Right cardiac atrium (tissue), 5 donors: ENCODE data around the gene NPW. TPM values are rescaled to one million over a fixed set of nuclear protein-coding genes. Genes with fewer than 3 reads are reported as not detected.

Source experiments
- ATAC-seq, 2 donors: fragments of 200-7000 bp; cut with Tn5 transposase; one replicate each; pipeline versions ENCODE4 v1.8.0 to v1.9.1; 2020; ENCODE audit warnings: moderate library complexity in 2 of 2, mild to moderate bottlenecking in 1 of 2
- DNase-seq, 3 donors: peaks; one replicate each; pipeline ENCODE4 v3.0.0-alpha.2; 2020
- H3K27ac ChIP-seq: one replicate; pipeline ENCODE4 v1.5.1; 2013; ENCODE audit warnings: mild to moderate bottlenecking, low read length, control low read depth, moderate library complexity
- H3K27me3 ChIP-seq: one replicate; pipeline ENCODE4 v1.6.1; 2013; ENCODE audit not compliant: control insufficient read depth, insufficient read depth
- H3K4me1 ChIP-seq: one replicate; pipeline ENCODE4 v1.6.1; 2013; ENCODE audit warnings: low read length; ENCODE audit not compliant: control insufficient read depth, insufficient read depth
- H3K4me3 ChIP-seq: one replicate; pipeline ENCODE4 v1.5.1; 2013; ENCODE audit warnings: low read length, control low read depth
- H3K9me3 ChIP-seq: one replicate; pipeline ENCODE4 v1.6.1; 2013; ENCODE audit warnings: low read length; ENCODE audit not compliant: control insufficient read depth
- WGBS: extraction: QIAGEN DNeasy Blood & Tissue Kit; methylation state at CpG from one replicate; pipeline ENCODE4 v1.1.7; 2013; 5-methylcytosine and 5-hydroxymethylcytosine counted together
- intact Hi-C, 4 donors: fragments of 100-400 bp; cut with DNase I; formaldehyde crosslinking; loops; one replicate each; pipeline versions ENCODE4 v1.11.0 to v1.14.0; 2022 to 2023
- polyA plus RNA-seq: library from polyadenylated mRNA; stranded (reverse); fragments of 200-250 nt; gene quantifications from one replicate; pipeline ENCODE4 v1.2.3, GENCODE V29; 2013
- total RNA-seq, 4 donors: library from RNA; stranded (reverse); fragmentation: NEBNext Ultra II Directional; extraction: Animal tissue kit (Norgen Biotek cat#: 25700); gene quantifications; one replicate each; pipeline ENCODE4 v1.2.1, GENCODE V29; 2021
- donor health status: healthy with polysubstance abuse.
- donor health status: DM: no; HTN: yes; CAD: no.
- donor health status: DM: no; HTN: no; CAD: no.
- donor health status: DM: no; HTN: yes; CAD: no; lungs with severe emphysema.
- donor health status: DM: yes; HTN: yes; CAD: no.

The NPW gene
- total and polyA plus RNA-seq, 5 donors = not detected

DNA sequence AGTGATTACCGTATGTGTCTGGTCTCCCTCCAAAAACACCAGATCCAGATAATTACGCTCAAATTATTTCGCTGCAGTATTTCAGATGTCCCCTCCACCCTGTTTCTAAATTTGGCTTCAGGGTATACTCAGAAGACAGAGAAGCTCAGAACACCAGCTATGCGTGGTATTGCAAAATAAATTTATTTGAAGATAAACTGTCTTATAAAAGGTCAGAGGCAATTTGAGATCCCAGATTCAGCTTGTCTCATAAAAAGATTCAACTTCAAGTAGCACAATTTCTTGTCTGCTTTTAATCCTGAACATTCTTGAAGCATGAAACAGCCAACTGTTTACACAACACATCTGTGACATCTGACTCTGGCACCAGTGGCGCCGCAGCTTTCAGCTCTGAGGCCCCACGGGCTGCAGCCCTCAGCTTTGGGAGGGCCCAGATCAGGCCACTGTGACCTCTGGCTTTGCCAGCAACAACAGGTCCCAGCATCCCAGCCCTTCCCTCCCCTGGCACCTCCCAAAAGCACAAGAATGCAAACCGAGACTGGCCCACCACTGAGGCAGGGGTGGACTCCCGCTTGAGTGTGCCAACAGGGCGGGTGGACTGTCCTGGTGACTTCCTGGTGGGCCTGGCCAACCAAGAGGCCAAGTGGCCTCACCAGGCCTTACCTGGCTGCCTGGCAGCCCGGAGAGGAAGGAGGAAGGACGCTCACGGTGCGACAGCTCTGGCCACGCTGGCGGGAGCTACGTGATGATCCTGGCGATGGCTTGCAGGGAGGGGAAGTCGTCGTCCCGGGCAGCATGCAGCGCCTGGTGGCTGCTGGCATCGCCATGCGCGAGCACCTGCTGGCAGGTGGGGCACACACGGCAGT, 21.9 kb upstream of the NPW start:
- Histone ChIP-seq H3K27me3 (no peaks in the 10 kb centered on the region), H3K27ac (no peak overlapping the region), H3K9me3 (no peaks in the 10 kb centered on the region), H3K4me3 (no peak overlapping the region), H3K4me1 (peaks cover 2% of the 10 kb centered on the region)
- peak; percentile 51 to 65 (median 56) for DNase-seq
- 80% methylated on average over 26 of the region's 26 CpGs for WGBS
- peak in 1 of 2 donors; percentile 2 for ATAC-seq
- intact Hi-C loops = no loop called here

DNA sequence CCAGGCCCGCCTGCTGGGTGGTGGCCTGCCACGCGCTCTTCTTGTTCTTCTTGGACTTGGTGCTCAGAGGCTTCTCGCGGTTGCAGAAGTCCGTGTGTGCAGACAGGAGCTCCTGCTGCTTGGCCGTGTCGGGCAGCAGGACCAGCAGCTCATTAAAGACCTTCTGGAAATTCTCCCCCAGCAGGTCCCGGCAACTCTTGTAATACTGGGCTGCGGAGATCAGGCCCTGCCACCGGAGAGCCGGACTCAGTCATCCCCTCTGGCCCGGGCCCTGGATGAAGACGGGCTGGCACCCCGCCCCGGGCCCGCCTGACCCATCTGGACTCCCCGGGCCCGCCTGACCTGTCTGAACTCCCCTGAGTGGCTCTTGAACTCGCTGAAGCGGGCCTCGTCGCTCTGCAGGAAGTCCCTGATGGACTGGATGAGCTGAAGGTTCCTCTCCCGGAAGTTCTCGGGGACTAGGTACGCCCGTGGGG, 21.2 kb upstream of the NPW start:
- 93% methylated on average over 27 of the region's 27 CpGs for WGBS
- ATAC-seq (no peak), DNase-seq (peak in 2 of 3 donors; percentile 50 to 52)
- H3K9me3 ChIP-seq = no peaks in the 10 kb centered on the region
- intact Hi-C loops = no loop called here
- H3K27me3 ChIP-seq = no peaks in the 10 kb centered on the region
- peaks cover 2% of the 10 kb centered on the region for H3K4me1 ChIP-seq
- H3K27ac ChIP-seq = no peak overlapping the region
- no peak overlapping the region for H3K4me3 ChIP-seq

DNA sequence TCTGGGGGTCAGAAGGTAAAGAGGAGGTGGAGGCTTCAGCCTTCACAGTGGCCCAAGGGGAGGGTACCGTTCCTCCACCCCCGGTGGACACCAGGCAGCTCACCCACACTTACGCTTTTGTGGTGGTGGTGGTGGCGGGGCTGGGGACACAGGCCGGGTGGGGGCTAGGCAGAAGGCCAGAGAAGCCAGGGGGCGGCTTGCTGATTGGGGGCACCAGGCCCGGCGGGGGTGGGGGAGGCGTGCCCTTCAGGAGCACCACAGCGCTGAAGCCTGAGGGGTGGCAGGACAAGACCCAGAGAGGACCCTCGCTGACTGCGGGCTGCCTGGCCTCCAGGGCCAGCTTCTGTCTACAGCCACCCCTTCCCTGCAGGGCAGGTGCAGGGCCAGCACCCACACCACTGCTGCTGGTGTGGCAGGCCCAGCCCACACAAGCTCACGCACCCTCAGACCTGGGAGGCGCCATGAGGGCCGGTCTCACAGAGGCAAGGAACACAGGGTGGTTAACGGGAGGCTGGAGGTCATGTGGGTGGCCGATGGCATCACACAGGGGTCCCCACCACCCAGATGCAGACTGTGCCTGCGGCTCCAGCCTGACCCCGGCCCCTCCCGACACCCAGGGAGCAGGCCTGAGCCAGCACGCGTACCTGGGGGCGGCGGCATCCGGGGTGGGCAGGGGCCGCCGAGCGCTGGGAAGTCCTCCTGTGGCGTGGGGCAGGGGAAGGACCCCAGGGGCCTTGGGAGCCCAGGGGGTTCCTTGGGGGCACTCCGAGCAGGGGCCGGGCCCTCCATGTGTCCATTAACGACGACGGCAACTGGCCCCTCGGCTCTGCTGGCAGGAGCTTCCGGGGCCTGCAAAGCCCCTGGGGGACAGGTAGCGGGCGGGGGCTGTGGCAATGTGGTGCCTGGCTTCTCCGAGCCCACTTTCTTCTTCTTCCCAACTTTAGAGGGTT, 20.5 kb upstream of the NPW start:
- H3K4me1 ChIP-seq = peaks cover 2% of the 10 kb centered on the region
- no peaks in the 10 kb centered on the region for H3K9me3 ChIP-seq
- no peak overlapping the region for H3K27ac ChIP-seq
- 93% methylated on average over 39 of the region's 39 CpGs for WGBS
- no peaks in the 10 kb centered on the region for H3K27me3 ChIP-seq
- ATAC-seq = no peak
- DNase-seq = peak in 2 of 3 donors; percentile 57 to 62
- intact Hi-C loops = no loop called here
- H3K4me3 ChIP-seq = no peak overlapping the region

DNA sequence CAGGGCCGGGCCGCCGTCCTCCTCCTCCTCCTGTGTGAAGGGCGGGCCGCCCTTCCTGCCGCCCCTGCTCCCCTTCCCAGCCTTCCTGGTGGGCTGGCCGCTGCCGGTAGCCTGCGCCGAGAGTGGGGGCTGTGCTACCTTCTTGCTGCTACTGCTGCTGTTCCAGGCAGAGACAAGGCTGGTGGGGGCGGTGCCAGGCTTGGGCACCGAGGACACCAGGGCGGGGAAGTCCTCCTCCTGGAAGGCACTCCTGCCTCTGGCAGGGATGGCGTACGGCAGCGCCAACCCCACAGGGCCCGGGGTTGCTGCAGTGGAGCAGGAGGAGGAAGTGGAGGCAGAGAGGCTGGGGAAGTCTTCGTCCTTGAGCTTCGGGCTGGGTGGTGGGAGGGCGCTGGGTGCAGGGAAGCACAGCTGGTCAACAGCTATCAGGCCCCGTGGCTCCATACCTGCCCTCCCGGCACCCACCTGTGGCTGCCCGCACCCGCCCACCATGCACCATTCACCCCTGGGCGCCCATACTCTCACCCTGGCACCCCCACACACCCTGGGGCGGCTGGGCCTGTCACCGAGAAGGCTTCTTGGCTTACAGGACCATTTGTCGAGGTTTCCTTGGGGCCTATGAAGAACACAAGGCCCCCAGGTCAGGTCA, 19.6 kb upstream of the NPW start:
- H3K4me1 ChIP-seq = peaks cover 2% of the 10 kb centered on the region
- no peaks in the 10 kb centered on the region for H3K27me3 ChIP-seq
- no peaks in the 10 kb centered on the region for H3K9me3 ChIP-seq
- ATAC-seq (no peak), DNase-seq (peak in 1 of 3 donors; percentile 53)
- intact Hi-C loops = loop anchor here in 1 of 4 donors (5.0 kb wide), 1 partner anchor 152 kb away; no protein-coding TSS in a partner anchor
- H3K27ac ChIP-seq = no peak overlapping the region
- 85% methylated on average over 28 of the region's 28 CpGs for WGBS
- H3K4me3 ChIP-seq = no peak overlapping the region

DNA sequence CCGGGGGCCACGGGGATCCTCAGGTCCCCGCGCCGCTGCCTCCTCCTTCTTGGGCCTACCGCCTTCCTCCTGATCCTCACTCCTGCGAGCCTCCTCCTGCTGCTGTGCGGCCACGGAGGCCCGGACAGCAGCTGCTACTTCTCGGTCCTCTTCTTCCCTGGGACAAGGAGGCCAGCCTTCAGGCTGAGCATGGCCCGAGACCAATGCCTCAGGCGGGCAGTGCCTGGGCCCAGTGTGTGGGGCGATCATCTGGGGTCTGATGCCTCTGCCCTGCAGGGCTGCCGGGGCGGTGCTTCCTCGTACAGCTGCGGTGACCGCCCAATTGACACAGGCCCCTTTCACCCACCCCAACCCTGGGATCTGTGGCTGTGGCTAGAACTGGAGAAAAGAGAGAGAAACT, 18.6 kb upstream of the NPW start:
- Histone ChIP-seq H3K9me3 (no peaks in the 10 kb centered on the region), H3K27ac (no peak overlapping the region), H3K27me3 (no peaks in the 10 kb centered on the region), H3K4me1 (peaks cover 2% of the 10 kb centered on the region), H3K4me3 (no peak overlapping the region)
- DNase-seq (peak in 2 of 3 donors; percentile 40 to 50), ATAC-seq (no peak)
- 94% methylated on average over 19 of the region's 19 CpGs for WGBS
- intact Hi-C loops = loop anchor here in 1 of 4 donors (5.0 kb wide), 1 partner anchor 151 kb away; no protein-coding TSS in a partner anchor

DNA sequence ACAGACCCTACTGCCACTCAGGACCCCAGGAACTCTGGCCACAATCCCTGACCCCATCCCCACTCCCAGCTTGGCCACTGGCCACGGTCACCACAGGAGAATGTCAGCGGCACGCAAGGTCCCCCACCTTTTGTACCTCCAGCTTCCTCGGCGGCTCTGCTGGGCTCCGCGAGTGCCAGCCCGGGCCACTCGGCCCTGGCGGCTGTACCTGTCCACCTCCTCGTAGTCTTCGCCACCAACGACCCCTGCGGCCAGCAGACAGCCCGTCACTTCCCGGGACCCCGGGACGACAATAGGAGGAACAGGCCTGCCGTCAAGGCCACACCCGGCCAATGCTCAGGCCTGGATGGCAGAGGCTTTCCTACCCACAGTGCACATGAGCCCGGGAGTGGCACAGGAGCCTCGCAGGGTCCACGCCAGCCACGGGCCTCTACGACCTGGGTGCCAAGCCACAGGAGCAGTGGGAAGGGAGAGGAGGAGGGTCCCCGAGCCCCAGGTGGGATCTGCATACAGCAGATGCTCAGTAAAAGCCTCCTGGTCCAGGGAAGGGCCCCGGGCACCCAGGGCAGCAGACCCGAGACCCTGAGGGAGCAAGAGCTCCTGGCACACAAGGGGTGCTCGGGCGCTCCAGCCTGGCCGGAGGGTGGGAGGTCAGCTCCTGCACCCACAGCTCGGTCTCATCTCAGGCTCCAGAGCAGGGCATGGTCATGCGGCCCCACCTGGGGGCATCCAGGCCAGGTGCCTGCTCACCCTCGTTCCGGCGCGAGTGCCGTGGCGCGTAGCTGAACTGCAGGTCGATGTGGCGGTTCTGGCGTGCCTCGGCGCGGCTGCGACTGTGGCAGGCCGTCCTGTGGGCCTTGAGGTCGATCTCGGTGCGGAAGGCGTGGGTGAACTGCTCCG, 17.9 kb upstream of the NPW start:
- Histone ChIP-seq H3K4me3 (no peak overlapping the region), H3K4me1 (peaks cover 2% of the 10 kb centered on the region), H3K27me3 (no peaks in the 10 kb centered on the region), H3K9me3 (no peaks in the 10 kb centered on the region), H3K27ac (no peak overlapping the region)
- DNase-seq (peak in 2 of 3 donors; percentile 47 to 51), ATAC-seq (no peak)
- 94% methylated on average over 53 of the region's 53 CpGs for WGBS
- intact Hi-C loops = loop anchor here in 1 of 4 donors (5.0 kb wide), 1 partner anchor 151 kb away; no protein-coding TSS in a partner anchor

DNA sequence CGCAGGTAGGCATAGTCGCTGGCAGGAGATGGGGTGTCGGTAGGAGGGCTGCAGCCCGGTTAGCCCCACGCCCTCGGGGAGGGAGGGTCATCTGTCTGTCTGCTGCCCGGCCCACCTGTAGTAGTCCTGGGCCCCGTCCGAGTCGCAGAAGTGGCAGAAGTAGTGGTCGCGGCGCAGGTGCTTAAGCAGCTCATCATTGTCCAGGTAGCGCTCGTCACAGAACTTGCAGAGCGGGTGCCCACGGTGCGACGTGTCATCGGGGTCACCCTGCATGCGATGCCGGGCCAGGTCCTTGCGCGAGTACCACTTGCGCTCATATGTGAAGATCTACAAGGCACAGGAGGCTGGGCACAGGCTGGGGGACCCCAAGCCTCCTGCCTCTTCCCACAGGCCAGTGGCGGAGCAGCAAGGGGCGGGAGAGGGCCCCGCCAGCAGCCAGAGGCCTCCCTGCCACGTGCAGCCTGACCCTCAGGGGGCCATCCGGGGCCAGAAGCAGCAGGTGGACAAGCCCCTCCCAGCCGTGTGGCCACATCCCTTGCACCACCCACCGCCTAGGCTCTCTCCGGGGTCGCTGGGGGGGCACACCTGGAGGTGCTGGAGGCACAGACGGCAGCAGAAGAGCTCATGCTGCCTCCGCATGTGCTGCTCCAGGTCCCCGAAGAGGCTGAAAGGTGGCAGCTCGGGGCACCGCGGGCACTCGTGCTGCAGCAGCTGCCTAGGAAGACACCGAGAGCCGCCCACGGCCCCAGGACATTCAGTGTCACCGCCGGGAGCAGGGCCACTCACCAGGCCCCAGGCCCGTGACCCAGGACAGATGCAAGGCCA, 17.0 kb upstream of the NPW start:
- Histone ChIP-seq H3K27ac (no peak overlapping the region), H3K4me3 (no peak overlapping the region), H3K4me1 (peaks cover 4% of the 10 kb centered on the region), H3K9me3 (no peaks in the 10 kb centered on the region), H3K27me3 (no peaks in the 10 kb centered on the region)
- no peak for ATAC-seq
- WGBS = 90% methylated on average over 47 of the region's 47 CpGs
- peak in 1 of 3 donors; percentile 65 for DNase-seq
- intact Hi-C loops = loop anchor here in 1 of 4 donors (5.0 kb wide), 1 partner anchor 150 kb away; no protein-coding TSS in a partner anchor

DNA sequence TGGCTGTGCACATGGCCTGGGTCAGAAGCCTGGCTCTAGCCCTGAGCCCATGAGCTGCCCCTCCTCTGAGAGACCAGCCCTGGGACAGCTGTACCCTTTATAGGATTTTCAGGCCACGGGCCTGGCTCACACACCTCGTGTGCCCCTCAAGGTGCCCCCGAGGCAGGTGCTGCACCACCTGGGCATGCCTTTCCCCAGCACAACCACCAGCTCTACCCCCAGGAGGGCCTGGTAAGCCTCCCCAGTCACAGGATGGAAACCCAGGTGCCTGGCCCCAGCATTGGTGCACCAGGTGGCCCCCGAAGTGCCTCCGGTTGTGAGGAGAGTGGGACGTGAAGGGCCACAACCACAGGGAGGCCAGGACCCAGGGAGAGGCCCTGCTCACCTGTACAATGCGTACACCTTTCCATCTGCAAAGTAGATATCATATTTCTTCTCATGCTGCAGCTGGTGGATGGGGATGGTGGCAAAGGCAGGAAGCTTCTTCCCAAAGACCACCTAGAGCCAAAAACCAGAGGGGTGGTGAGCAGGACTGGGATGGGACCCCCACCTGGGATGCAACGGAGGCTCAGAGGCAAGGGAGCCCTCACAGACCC, 16.3 kb upstream of the NPW start:
- Histone ChIP-seq H3K27ac (no peak overlapping the region), H3K9me3 (no peaks in the 10 kb centered on the region), H3K4me3 (no peak overlapping the region), H3K27me3 (no peaks in the 10 kb centered on the region), H3K4me1 (peaks cover 8% of the 10 kb centered on the region)
- DNase-seq (no peak), ATAC-seq (no peak)
- WGBS = 81% methylated on average over 8 of the region's 8 CpGs
- intact Hi-C loops = loop anchor here in 1 of 4 donors (5.0 kb wide), 1 partner anchor 149 kb away; no protein-coding TSS in a partner anchor
